Keratinocyte (primary cell): ENCODE data around the gene COL25A1.

ENCODE experiments used
- CTCF ChIP-seq, 3 experiments: IDR thresholded peaks in 1 of 3; conservative IDR thresholded peaks in 1 of 3; optimal IDR thresholded peaks in 1 of 3; 2 replicates in 2 of 3; 3 replicates in 1 of 3; pipeline versions ENCODE3 to v1.5.1; 2011; ENCODE audit warnings: low read length in 3 of 3, mild to moderate bottlenecking in 3 of 3, moderate library complexity in 2 of 3, control low read depth in 1 of 3, inconsistent platforms in 1 of 3; ENCODE audit not compliant: insufficient read depth in 2 of 3; ENCODE audit errors: extremely low read depth in 1 of 3
- EZH2 ChIP-seq: IDR thresholded peaks from one replicate; pipeline ENCODE4 v1.6.1; 2012; ENCODE audit warnings: inconsistent platforms, mild to moderate bottlenecking, low read length, moderate library complexity

GRCh38 chr4:109185951-109186350 is 116.5 kb downstream of the COL25A1 start:
- TF ChIP-seq CTCF (optimal IDR thresholded peaks at IDR 0.05 in 1 of 3, IDR thresholded peaks at IDR 0.05 in 1 of 3, conservative IDR thresholded peaks at IDR 0.05 in 1 of 3; ENCODE audit: extremely low read depth in 1 of 3, insufficient read depth in 2 of 3, low read length in 3 of 3) (no peak), EZH2 (no peak)
